ENCODE data around the gene HIC1. TPM values are rescaled to one million over a fixed set of nuclear protein-coding genes. Genes with fewer than 3 reads are reported as not detected.
"Not testable (repeated sequence)": the region's sequence is repeated elsewhere in the genome, so short reads cannot be mapped to it uniquely, and the experiment has no call there.

HIC1 gene
- 10 to 100 TPM; 13.6 to 16.5 TPM for total RNA-seq

- peaks cover 9% of the 10 kb centered on the region for H3K36me3 Mint-ChIP-seq (ENCODE audit: low read depth)
- H3K4me1 Mint-ChIP-seq = peaks cover 21% of the 10 kb centered on the region
- no peak within 1 kb of the TSS for H3K27ac Mint-ChIP-seq
- H3K9me3 Mint-ChIP-seq (ENCODE audit: low read depth) = no peaks in the 10 kb centered on the region
- POLR2A ChIA-PET = interaction anchor here (0.6 to 1.1 kb wide), 6 partner anchors 124 to 255 kb away, joined by 3 to 8 read pairs (median 4); no protein-coding TSS in a partner anchor
- CTCF ChIA-PET = interaction anchor here (0.5 to 7.5 kb wide), 26 partner anchors 10 to 371 kb away, joined by 3 to 87 read pairs (median 5); partner anchors contain the start of genes DPH1 and OVCA2
- H3K4me3 Mint-ChIP-seq = peak within 1 kb of the TSS; percentile 69
- DNase-seq = peak; percentile 89
- H3K27me3 Mint-ChIP-seq = peaks cover 18% of the 10 kb centered on the region
- intact Hi-C loops (cut with DNase I, micrococcal nuclease) = loop anchor here (1.0 to 5.0 kb wide), 18 partner anchors 16 to 658 kb away; partner anchors contain the start of genes TSR1 (in 2 of the 2), CLUH (in 1 of the 2), DPH1 (in 1 of the 2) and SGSM2 (in 1 of the 2)
- peak; percentile 62 for ATAC-seq
Observed at GRCh38 chr17:2054512-2055291, at the start of gene HIC1. HIC1 (plus strand) TSS chr17:2055103; CDS start chr17:2056691, 1,588 bp downstream.

DNA sequence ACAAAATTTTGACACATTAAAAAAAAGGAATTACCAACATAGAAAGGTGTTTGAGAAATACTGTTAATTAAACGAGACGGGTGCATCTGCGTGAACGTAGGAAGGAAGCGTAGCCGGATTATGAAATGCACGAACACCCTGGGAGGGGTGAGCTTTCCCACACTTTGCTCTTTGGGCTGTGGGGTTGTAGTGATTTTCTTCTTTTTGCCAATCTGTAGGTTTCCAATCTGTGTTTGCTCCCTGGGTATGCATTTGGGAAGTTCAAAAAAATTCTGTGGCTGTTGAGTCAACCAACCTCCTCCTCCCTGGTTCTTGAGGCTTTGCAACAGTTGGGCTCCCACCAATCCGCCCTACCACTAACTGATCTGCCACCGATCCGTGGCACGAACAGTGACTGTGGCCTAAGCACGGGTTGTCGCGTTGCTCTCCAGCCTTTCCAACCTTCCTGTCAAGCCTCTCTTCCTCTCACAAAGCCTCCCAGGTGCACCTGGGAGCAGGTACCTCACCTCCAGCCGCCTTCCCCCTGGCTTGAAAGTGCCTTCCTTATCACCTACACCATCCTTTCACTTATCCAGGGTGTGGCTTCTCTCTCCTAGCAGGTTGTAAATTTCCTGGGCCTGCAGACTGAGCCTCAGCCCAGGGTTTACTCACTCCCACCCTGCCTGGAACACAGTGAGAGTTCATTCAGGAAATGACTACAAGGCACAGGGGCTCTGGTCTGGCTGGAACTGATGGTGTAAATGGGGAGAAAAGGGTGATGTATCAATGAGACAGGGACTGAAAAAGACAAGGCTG is 46.4 kb upstream of the HIC1 start:
- intact Hi-C loops (cut with DNase I, micrococcal nuclease) = no loop called here
- Mint-ChIP-seq H3K27ac (no peak overlapping the region), H3K4me1 (no peaks in the 10 kb centered on the region), H3K4me3 (no peak overlapping the region), H3K9me3 (ENCODE audit: low read depth) (no peaks in the 10 kb centered on the region), H3K27me3 (peaks cover 2% of the 10 kb centered on the region), H3K36me3 (ENCODE audit: low read depth) (no peaks in the 10 kb centered on the region)
- ChIA-PET CTCF (no interaction called here), POLR2A (interaction anchor here (0.6 kb wide), 1 partner anchor 128 kb away, joined by 3 read pairs; no protein-coding TSS in a partner anchor)
- ATAC-seq (no peak), DNase-seq (no peak)

DNA sequence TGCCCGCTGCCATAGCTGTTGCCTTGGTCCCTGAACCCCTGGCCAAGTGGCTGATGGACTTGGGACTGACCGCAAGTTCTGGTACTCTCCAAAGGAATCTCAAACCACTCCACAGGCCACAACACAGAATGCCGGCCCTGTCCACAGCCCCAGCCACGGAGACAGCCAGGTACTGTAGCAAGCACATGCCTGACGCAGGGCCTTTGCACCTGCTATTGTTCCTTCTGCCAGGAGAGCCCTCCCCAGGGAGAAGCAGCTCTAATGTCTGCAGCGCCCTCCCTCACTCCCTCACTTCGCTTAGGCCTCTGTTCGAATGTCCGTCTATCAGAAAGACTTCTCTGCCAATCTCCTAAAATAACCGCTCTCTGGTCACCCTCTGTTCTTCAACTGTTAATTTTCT is 45.2 kb upstream of the HIC1 start:
- POLR2A ChIA-PET = no interaction called here
- peaks cover 3% of the 10 kb centered on the region for H3K27me3 Mint-ChIP-seq
- H3K4me3 Mint-ChIP-seq = no peak overlapping the region
- H3K27ac Mint-ChIP-seq = no peak overlapping the region
- intact Hi-C loops (cut with DNase I, micrococcal nuclease) = no loop called here
- no peaks in the 10 kb centered on the region for H3K36me3 Mint-ChIP-seq (ENCODE audit: low read depth)
- H3K9me3 Mint-ChIP-seq (ENCODE audit: low read depth) = no peaks in the 10 kb centered on the region
- DNase-seq = no peak
- no peak for ATAC-seq
- CTCF ChIA-PET = no interaction called here
- H3K4me1 Mint-ChIP-seq = no peaks in the 10 kb centered on the region

DNA sequence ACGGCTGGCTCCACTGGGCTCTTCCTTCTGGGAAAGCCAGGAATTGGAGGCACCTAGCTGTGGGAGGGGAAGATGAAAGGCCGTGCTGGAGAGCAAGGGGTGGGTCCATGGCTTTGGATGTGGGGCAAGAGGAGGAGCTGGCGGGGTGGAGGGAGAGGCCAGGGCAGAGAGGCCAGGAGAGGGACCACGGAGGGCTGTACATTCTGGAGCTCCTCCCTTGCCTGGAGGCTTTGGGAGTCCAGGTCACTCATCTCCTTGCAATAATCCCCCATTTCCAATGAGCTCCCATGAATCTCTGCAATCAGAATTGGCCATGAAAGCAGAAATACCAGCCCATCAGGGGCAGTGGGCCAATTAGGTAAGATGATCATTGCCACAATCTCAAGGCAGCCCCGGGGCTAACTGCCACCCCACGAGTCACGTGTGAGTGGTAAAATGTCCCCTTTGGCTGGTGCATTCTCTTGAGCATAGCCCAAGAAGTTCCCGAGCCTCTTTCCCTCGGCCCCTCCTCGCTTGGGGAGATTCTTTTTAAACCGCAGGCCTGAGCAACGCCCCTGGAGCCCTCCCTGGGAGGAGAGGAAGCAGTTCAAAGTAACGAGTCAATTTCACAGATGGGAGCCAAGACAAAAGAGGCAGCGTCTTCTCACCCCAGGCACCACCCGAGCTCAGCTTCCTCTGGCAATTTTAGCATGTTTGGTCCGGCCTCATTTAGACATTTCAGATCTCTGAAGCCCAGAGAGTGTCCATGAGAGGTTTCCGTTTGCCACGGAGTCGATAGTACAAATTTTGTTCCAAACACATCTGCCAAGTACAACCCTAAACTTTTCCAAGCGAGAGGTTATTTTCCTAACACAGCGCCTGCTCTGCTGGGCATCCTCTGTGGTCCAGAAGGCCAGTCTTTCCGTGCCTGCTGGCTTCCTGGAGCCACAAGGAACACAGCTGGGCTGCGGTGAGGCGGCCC is 43.2 kb upstream of the HIC1 start:
- POLR2A ChIA-PET = no interaction called here
- intact Hi-C loops (cut with DNase I, micrococcal nuclease) = no loop called here
- Mint-ChIP-seq H3K4me1 (no peaks in the 10 kb centered on the region), H3K27me3 (peaks cover 8% of the 10 kb centered on the region), H3K4me3 (no peak overlapping the region), H3K9me3 (ENCODE audit: low read depth) (no peaks in the 10 kb centered on the region), H3K27ac (no peak overlapping the region), H3K36me3 (ENCODE audit: low read depth) (no peaks in the 10 kb centered on the region)
- DNase-seq (no peak), ATAC-seq (no peak)
- CTCF ChIA-PET = interaction anchor here (0.6 to 0.9 kb wide), 2 partner anchors 13 to 26 kb away, joined by 3 read pairs; partner anchors contain the start of gene RTN4RL1

- Mint-ChIP-seq H3K36me3 (ENCODE audit: low read depth) (no peaks in the 10 kb centered on the region), H3K27ac (no peak overlapping the region), H3K9me3 (ENCODE audit: low read depth) (no peaks in the 10 kb centered on the region), H3K4me1 (no peaks in the 10 kb centered on the region), H3K27me3 (peaks cover 8% of the 10 kb centered on the region), H3K4me3 (no peak overlapping the region)
- CTCF ChIA-PET = no interaction called here
- ATAC-seq (no peak), DNase-seq (no peak)
- intact Hi-C loops (cut with DNase I, micrococcal nuclease) = no loop called here
- POLR2A ChIA-PET = no interaction called here
Observed at GRCh38 chr17:2012499-2012898, 42.4 kb upstream of the HIC1 start.

GRCh38 chr17:2013220-2013993 is 41.5 kb upstream of the HIC1 start:
- H3K4me1 Mint-ChIP-seq; H3K4me3 Mint-ChIP-seq; DNase-seq; H3K27ac Mint-ChIP-seq; CTCF ChIA-PET; ATAC-seq; POLR2A ChIA-PET; H3K36me3 Mint-ChIP-seq (ENCODE audit: low read depth); intact Hi-C loops (cut with DNase I, micrococcal nuclease); H3K27me3 Mint-ChIP-seq; H3K9me3 Mint-ChIP-seq (ENCODE audit: low read depth): not testable (repeated sequence)

- intact Hi-C loops (cut with DNase I, micrococcal nuclease) = no loop called here
- Mint-ChIP-seq H3K27me3 (peaks cover 8% of the 10 kb centered on the region), H3K27ac (no peak overlapping the region), H3K4me1 (no peaks in the 10 kb centered on the region), H3K36me3 (ENCODE audit: low read depth) (no peaks in the 10 kb centered on the region), H3K4me3 (no peak overlapping the region), H3K9me3 (ENCODE audit: low read depth) (no peaks in the 10 kb centered on the region)
- ChIA-PET CTCF (no interaction called here), POLR2A (no interaction called here)
- no peak for ATAC-seq
- DNase-seq = no peak
Observed at GRCh38 chr17:2013994-2014317, 40.9 kb upstream of the HIC1 start.

DNA sequence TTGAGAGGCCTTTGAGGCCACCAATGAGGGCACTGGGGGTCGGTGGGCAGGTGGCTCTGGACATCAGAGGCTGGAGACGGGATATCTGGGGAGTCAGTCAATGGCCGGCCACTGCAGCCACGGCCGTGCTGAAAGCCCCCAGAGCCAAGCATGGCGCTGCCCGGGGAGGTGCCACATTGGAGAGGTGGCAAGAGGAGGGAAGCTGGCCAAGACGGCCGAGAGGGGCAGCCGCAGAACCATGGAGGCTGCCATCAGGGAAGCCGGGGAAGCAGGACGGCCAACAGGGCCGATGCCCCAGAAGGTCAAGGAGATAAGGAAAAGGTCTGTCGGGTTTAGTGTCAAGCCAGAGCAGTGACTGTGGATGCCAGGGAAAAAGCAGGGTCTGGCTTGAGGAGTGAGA is 39.6 kb upstream of the HIC1 start:
- ATAC-seq = no peak
- ChIA-PET POLR2A (no interaction called here), CTCF (no interaction called here)
- intact Hi-C loops (cut with DNase I, micrococcal nuclease) = no loop called here
- Mint-ChIP-seq H3K27ac (no peak overlapping the region), H3K9me3 (ENCODE audit: low read depth) (no peaks in the 10 kb centered on the region), H3K27me3 (peaks cover 8% of the 10 kb centered on the region), H3K4me1 (no peaks in the 10 kb centered on the region), H3K36me3 (ENCODE audit: low read depth) (no peaks in the 10 kb centered on the region), H3K4me3 (no peak overlapping the region)
- DNase-seq = no peak

DNA sequence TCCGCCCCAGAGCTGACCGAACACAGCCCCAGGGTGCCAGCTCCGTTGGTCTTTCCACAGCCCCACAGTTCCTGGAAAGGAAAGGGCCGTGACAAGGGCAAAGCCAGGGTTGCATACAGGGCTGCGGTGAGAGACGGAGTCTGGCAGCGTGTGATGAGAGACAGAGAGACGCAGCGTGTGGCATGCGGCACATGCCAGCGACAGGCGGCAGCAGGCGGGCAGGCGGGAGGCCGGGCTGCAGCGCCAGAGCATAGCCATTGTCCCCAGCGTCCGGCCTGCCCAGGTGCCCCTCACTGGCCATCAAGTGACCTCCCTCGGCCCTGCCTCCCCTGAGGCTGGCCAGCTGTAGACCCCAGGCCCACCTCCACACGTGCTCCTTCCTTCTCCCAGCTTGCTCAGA is 38.4 kb upstream of the HIC1 start:
- POLR2A ChIA-PET = no interaction called here
- H3K4me1 Mint-ChIP-seq = no peaks in the 10 kb centered on the region
- no peak for DNase-seq
- H3K9me3 Mint-ChIP-seq (ENCODE audit: low read depth) = no peaks in the 10 kb centered on the region
- H3K4me3 Mint-ChIP-seq = no peak overlapping the region
- H3K27ac Mint-ChIP-seq = no peak overlapping the region
- CTCF ChIA-PET = no interaction called here
- no peaks in the 10 kb centered on the region for H3K36me3 Mint-ChIP-seq (ENCODE audit: low read depth)
- intact Hi-C loops (cut with DNase I, micrococcal nuclease) = no loop called here
- peaks cover 8% of the 10 kb centered on the region for H3K27me3 Mint-ChIP-seq
- ATAC-seq = no peak

DNA sequence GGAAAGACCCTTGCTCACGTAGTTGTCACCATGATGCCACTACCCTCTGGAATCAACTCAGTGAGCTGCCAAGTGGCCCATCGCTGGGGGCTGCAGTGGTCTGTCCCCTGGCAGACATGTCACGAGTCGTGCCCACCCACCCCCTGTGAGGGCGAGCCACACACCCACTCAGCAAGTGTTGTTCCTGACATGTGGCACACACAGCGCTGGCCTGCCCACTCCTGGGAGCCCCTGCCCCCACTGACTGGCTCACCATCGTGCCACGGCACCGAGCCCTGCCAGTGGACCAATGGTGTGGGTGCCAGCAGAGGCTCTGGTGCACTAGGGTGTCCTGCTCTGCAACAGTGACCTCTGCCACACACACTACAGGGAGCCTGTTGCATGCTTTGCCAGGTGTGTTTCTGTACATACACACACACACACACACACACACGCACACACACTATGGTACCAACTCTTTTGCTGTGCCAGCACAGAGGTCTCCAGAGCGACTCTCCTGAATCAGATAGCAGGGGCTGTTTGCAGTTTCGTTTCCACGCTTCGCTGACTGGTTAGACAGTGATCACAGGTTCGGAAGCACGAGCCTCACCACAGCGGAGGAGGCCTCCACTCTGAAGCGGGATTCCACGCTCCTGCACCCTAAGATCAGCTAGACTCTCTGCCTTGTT is 37.5 kb upstream of the HIC1 start:
- ATAC-seq = no peak
- ChIA-PET POLR2A (no interaction called here), CTCF (no interaction called here)
- peaks cover 7% of the 10 kb centered on the region for H3K27me3 Mint-ChIP-seq
- H3K4me3 Mint-ChIP-seq = no peak overlapping the region
- no peaks in the 10 kb centered on the region for H3K4me1 Mint-ChIP-seq
- no peak overlapping the region for H3K27ac Mint-ChIP-seq
- no peaks in the 10 kb centered on the region for H3K36me3 Mint-ChIP-seq (ENCODE audit: low read depth)
- DNase-seq = no peak
- H3K9me3 Mint-ChIP-seq (ENCODE audit: low read depth) = no peaks in the 10 kb centered on the region
- intact Hi-C loops (cut with DNase I, micrococcal nuclease) = no loop called here

Measured in activated CD4-positive, alpha-beta T cell treated with anti-CD3 and anti-CD28 coated beads for 36 hours (primary cell).